RWPE2 (cell line): ENCODE data around the gene SAMD11.

ENCODE experiments used
- ATAC-seq: fragments of 200-7000 bp; cut with Tn5 transposase; 3 replicates; pipeline ENCODE4 v1.9.1; 2021; ENCODE audit warnings: low read depth
- DNase-seq: peaks from one replicate; pipeline ENCODE4 v3.0.0-alpha.2; 2020; ENCODE audit warnings: low spot score
- H3K27ac ChIP-seq: fragments of 450-650 bp; 2 replicates; pipeline ENCODE4 v1.5.1; 2017; ENCODE audit warnings: mild to moderate bottlenecking; ENCODE audit not compliant: poor library complexity, severe bottlenecking
- H3K27me3 ChIP-seq: fragments of 250-450 bp; sonication (Bioruptor Pico); 2 replicates; pipeline ENCODE4 v1.5.1; 2021; ENCODE audit warnings: mild to moderate bottlenecking, moderate library complexity; ENCODE audit not compliant: insufficient read depth, poor library complexity, severe bottlenecking
- H3K36me3 ChIP-seq: fragments of 250-450 bp; sonication (Bioruptor Pico); 2 replicates; pipeline ENCODE4 v1.5.1; 2020; ENCODE audit warnings: low read depth, mild to moderate bottlenecking, moderate library complexity
- H3K4me1 ChIP-seq: fragments of 250-450 bp; sonication (Bioruptor Pico); 2 replicates; pipeline ENCODE4 v1.5.1; 2021; ENCODE audit warnings: mild to moderate bottlenecking, moderate library complexity; ENCODE audit not compliant: insufficient read depth, poor library complexity, severe bottlenecking
- H3K4me3 ChIP-seq: fragments of 250-450 bp; sonication (Bioruptor Pico); 2 replicates; pipeline ENCODE4 v1.5.1; 2021; ENCODE audit warnings: mild to moderate bottlenecking, moderate library complexity; ENCODE audit not compliant: severe bottlenecking
- H3K9me3 ChIP-seq: fragments of 250-450 bp; sonication (Bioruptor Pico); 2 replicates; pipeline ENCODE4 v1.5.1; 2021; ENCODE audit warnings: mild to moderate bottlenecking, moderate library complexity; ENCODE audit not compliant: severe bottlenecking
- CTCF ChIP-seq: fragments of 450-650 bp; IDR thresholded peaks from one replicate; pipeline ENCODE4 v1.5.1; 2017; ENCODE audit warnings: mild to moderate bottlenecking, moderate library complexity; ENCODE audit not compliant: poor library complexity, severe bottlenecking

Gene SAMD11

GRCh38 chr1:953524-954320 lies 30.0 kb downstream of the SAMD11 start:
- no peak for TF ChIP-seq CTCF
- Histone ChIP-seq H3K36me3 (peaks cover 74% of the 10 kb centered on the region), H3K27me3 (no peaks in the 10 kb centered on the region), H3K4me3 (no peak overlapping the region), H3K27ac (no peak overlapping the region), H3K9me3 (no peaks in the 10 kb centered on the region), H3K4me1 (peaks cover 7% of the 10 kb centered on the region)
- no peak for DNase-seq
- no peak for ATAC-seq

DNA sequence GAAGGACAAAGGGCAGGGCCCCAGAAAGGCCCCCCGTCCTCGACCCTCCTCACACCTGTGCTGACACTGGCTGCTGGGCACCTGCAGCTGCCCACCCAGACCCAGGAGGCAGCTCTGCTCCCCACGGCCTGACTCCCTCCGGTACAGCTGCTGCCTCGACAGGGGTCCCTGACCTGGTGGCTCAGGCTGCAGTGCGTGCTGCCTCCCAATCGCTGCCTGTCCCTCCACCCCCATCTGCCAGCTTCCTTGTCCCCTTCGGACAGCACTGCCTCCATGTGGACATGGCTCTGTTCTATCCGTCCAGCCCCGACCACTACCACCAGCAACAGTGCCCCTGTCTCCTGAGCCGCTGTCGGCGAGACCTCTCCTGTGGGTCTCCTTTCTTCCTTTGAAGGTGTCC lies 31.2 kb downstream of the SAMD11 start:
- no peaks in the 10 kb centered on the region for H3K9me3 ChIP-seq
- DNase-seq, result no peak
- ATAC-seq, result no peak
- no peak for TF ChIP-seq CTCF
- peaks cover 63% of the 10 kb centered on the region for H3K36me3 ChIP-seq
- H3K4me3 ChIP-seq, result no peak overlapping the region
- H3K4me1 ChIP-seq, result peaks cover 7% of the 10 kb centered on the region
- H3K27ac ChIP-seq, result no peak overlapping the region
- H3K27me3 ChIP-seq, result no peaks in the 10 kb centered on the region

DNA sequence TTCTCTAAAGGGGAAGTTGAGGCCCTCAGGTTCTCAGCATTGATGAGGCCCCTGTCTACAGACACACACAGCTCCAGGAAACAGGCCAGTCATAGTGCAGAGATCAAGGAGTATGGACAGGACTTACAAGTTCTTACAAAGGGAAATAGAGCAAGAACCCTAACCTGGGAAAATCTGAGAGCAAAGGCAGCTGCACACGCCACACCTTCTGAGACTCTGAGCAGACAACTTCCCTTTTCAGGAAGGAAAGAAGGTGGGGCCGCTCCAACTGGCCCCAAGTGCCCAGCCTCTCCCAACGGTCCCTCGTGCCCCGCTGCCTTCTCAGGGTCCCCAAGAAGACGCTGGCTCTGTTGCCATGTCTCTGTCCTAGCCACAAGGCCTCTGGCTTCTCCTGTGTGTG lies 31.8 kb downstream of the SAMD11 start:
- DNase-seq (no peak), ATAC-seq (no peak)
- no peak overlapping the region for H3K4me3 ChIP-seq
- H3K27me3 ChIP-seq, result no peaks in the 10 kb centered on the region
- H3K27ac ChIP-seq, result no peak overlapping the region
- H3K9me3 ChIP-seq, result no peaks in the 10 kb centered on the region
- peaks cover 58% of the 10 kb centered on the region for H3K36me3 ChIP-seq
- peaks cover 7% of the 10 kb centered on the region for H3K4me1 ChIP-seq
- TF ChIP-seq CTCF, result no peak

DNA sequence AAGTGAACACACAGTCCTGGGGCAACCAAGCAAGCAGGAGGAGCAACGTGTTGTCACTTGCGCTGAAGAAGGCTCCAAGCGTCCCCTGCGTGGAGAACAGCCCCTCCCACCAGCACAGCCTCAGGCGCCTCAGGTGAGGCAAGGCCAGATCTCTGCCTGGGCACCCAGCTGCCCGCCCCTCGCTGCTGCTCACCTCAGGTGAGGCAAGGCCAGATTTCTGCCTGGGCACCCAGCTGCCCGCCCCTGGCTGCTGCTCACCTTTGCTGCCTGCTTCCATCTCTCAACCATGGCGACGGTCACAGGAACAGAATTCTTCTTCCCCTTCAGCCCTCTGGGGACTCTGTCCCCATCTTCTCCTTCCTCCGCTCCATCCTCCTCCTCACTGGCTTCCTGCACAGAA lies 32.9 kb downstream of the SAMD11 start:
- Histone ChIP-seq H3K36me3 (peaks cover 46% of the 10 kb centered on the region), H3K27me3 (no peaks in the 10 kb centered on the region), H3K4me1 (peaks cover 7% of the 10 kb centered on the region), H3K4me3 (no peak overlapping the region), H3K9me3 (no peaks in the 10 kb centered on the region), H3K27ac (no peak overlapping the region)
- no peak for TF ChIP-seq CTCF
- ATAC-seq (no peak), DNase-seq (no peak)
